Right cardiac atrium (tissue), 5 donors: Measurements from ENCODE around the gene FASTK. TPM values are rescaled to one million over a fixed set of nuclear protein-coding genes. Genes with fewer than 3 reads are reported as not detected.
A peak's percentile ranks its signal among the peaks of the same experiment; 100 is the strongest.

Experiments
- ATAC-seq, 2 donors: fragments of 200-7000 bp; cut with Tn5 transposase; one replicate each; pipeline versions ENCODE4 v1.8.0 to v1.9.1; 2020; ENCODE audit warnings: moderate library complexity in 2 of 2, mild to moderate bottlenecking in 1 of 2
- DNase-seq, 3 donors: peaks; one replicate each; pipeline ENCODE4 v3.0.0-alpha.2; 2020
- H3K27ac ChIP-seq: one replicate; pipeline ENCODE4 v1.5.1; 2013; ENCODE audit warnings: mild to moderate bottlenecking, low read length, control low read depth, moderate library complexity
- H3K27me3 ChIP-seq: one replicate; pipeline ENCODE4 v1.6.1; 2013; ENCODE audit not compliant: control insufficient read depth, insufficient read depth
- H3K4me1 ChIP-seq: one replicate; pipeline ENCODE4 v1.6.1; 2013; ENCODE audit warnings: low read length; ENCODE audit not compliant: control insufficient read depth, insufficient read depth
- H3K4me3 ChIP-seq: one replicate; pipeline ENCODE4 v1.5.1; 2013; ENCODE audit warnings: low read length, control low read depth
- H3K9me3 ChIP-seq: one replicate; pipeline ENCODE4 v1.6.1; 2013; ENCODE audit warnings: low read length; ENCODE audit not compliant: control insufficient read depth
- WGBS: extraction: QIAGEN DNeasy Blood & Tissue Kit; methylation state at CpG from one replicate; pipeline ENCODE4 v1.1.7; 2013; 5-methylcytosine and 5-hydroxymethylcytosine counted together
- intact Hi-C, 4 donors: fragments of 100-400 bp; cut with DNase I; formaldehyde crosslinking; loops; one replicate each; pipeline versions ENCODE4 v1.11.0 to v1.14.0; 2022 to 2023
- polyA plus RNA-seq: library from polyadenylated mRNA; stranded (reverse); fragments of 200-250 nt; gene quantifications from one replicate; pipeline ENCODE4 v1.2.3, GENCODE V29; 2013
- total RNA-seq, 4 donors: library from RNA; stranded (reverse); fragmentation: NEBNext Ultra II Directional; extraction: Animal tissue kit (Norgen Biotek cat#: 25700); gene quantifications; one replicate each; pipeline ENCODE4 v1.2.1, GENCODE V29; 2021
- donor health status: healthy with polysubstance abuse.
- donor health status: DM: no; HTN: yes; CAD: no.
- donor health status: DM: no; HTN: no; CAD: no.
- donor health status: DM: no; HTN: yes; CAD: no; lungs with severe emphysema.
- donor health status: DM: yes; HTN: yes; CAD: no.

Gene FASTK
- total and polyA plus RNA-seq, 5 donors, result 64.1 to 133 (median 73.5) TPM

DNA sequence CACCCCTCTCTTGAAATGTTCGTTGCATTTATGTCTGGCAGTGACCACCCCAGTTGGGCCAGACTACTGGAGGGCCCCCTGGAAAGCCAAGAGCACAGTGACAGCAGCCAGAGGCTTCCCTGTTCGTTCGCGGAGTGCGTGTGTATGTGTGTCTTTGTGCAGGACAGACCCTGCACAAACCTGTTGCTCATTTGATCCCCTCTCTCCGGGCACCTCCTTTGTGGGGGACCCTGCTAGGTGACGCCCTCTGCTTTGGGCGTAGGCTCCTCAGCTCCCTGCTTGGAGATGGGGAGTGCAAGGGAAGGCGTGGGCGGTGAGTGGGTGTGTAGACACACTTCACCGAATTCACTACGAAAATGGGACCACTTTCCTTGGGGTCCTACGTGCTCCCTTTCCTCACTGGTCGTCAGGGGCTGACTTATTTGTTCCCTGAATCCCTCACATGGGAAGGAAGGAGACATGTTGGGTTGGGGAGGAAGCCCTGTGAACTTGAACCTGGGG lies 44.3 kb upstream of the FASTK start:
- no peak overlapping the region for H3K4me3 ChIP-seq
- 82% methylated on average over 14 of the region's 14 CpGs for WGBS
- no peaks in the 10 kb centered on the region for H3K9me3 ChIP-seq
- ATAC-seq (no peak), DNase-seq (peak in 2 of 3 donors; percentile 39 to 45)
- no peaks in the 10 kb centered on the region for H3K4me1 ChIP-seq
- H3K27me3 ChIP-seq, result no peaks in the 10 kb centered on the region
- intact Hi-C loops, result loop anchor here (1.0 to 10.0 kb wide), 4 partner anchors 47 to 180 kb away; no protein-coding TSS in a partner anchor
- no peak overlapping the region for H3K27ac ChIP-seq

DNA sequence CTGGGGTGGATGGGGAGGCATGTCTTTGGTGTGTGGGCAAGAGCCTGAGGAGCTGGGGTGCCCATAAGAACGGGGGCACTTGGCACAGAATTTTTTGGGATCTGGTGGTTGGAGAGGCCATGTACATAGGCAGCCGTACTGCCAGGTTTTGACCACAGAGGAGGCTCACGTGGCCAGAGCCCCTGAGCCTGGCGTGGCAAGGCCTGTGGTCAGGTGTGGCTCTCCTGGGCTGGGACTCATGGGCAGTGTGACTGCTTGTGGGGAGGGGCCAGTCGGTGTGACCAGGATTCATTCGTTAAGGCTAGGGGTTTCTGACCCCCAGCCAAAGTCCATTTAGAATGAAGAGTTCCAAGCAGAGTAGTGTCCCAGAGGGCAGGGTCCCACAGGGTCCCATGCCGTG lies 43.9 kb upstream of the FASTK start:
- no peaks in the 10 kb centered on the region for H3K27me3 ChIP-seq
- H3K4me3 ChIP-seq, result no peak overlapping the region
- no peaks in the 10 kb centered on the region for H3K4me1 ChIP-seq
- no peak overlapping the region for H3K27ac ChIP-seq
- intact Hi-C loops, result loop anchor here in 3 of 4 donors (1.0 to 10.0 kb wide), 3 partner anchors 48 to 180 kb away; no protein-coding TSS in a partner anchor
- 89% methylated on average over 7 of the region's 7 CpGs for WGBS
- no peak for ATAC-seq
- H3K9me3 ChIP-seq, result no peaks in the 10 kb centered on the region
- DNase-seq, result peak in 1 of 3 donors; percentile 41

DNA sequence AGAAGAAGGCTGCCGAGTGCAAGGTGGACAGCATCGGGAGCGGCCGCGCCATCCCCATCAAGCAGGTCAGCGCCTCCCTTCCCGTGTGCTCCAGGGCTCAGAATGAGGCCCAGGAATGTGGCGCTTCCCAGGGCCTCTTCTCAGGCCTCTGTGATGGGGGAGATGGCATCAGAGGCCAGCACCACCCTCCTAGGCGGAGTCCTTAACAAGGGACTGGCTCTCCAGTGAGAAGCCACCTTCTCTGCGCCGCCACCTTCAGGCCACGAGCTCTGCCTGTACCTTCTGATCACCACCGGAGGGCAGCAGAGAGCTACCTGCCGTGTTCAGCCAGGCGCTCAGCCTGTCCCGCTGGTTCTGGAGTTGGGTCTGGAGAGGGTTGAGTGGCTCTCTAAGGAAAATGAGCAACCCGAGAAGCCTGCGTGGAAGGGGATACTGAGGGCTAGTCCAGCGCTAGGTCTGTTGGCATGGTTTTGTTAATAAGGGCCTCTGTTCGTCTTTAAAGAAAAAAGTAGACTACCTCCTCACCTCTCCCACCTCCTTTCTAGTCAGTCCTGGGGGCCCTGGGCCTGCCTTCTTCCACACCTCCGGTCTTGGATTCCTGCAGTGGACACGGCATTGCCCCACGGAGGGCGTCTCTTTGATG lies 43.3 kb upstream of the FASTK start:
- 47% methylated on average over 24 of the region's 24 CpGs for WGBS
- no peaks in the 10 kb centered on the region for H3K4me1 ChIP-seq
- H3K9me3 ChIP-seq, result no peaks in the 10 kb centered on the region
- DNase-seq (peak; percentile 85 to 90 (median 86)), ATAC-seq (peak; percentile 69 to 75)
- intact Hi-C loops, result loop anchor here in 3 of 4 donors (1.0 to 10.0 kb wide), 4 partner anchors 48 to 181 kb away; no protein-coding TSS in a partner anchor
- H3K27ac ChIP-seq, result no peak overlapping the region
- H3K27me3 ChIP-seq, result no peaks in the 10 kb centered on the region
- H3K4me3 ChIP-seq, result no peak overlapping the region

DNA sequence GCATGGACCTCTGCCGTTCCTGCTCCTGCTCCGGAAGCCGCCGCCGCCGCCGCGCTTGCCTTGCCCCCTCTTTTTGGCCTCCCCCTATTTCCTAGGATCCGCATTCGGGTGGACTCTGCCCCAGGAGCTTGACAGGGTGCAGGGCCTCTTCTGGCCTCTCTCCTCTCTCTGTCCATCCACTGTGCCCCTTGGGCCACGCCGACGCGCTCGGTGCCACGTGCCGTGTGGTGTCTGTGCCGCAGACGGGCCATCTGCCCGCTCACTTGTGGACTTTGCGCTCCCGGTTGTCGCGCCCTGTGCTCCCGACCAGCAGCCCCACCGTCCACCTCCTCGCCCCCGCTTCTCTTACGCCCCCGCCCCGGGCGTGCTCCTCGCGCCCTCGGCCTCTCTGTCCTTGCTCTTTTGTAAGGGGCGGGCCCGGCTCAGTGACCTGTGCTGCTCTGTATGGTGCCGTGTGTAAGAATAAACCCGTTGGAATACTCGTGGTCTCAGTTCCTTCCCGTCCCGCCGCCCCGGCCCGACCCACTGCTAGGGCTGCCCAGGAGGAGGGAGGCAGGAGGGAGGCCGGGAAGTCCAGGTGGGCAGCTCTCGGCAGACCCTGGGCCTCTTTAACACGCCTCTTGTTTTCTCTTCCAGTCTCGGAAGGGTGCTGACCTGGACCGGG lies 42.7 kb upstream of the FASTK start:
- no peaks in the 10 kb centered on the region for H3K9me3 ChIP-seq

DNA sequence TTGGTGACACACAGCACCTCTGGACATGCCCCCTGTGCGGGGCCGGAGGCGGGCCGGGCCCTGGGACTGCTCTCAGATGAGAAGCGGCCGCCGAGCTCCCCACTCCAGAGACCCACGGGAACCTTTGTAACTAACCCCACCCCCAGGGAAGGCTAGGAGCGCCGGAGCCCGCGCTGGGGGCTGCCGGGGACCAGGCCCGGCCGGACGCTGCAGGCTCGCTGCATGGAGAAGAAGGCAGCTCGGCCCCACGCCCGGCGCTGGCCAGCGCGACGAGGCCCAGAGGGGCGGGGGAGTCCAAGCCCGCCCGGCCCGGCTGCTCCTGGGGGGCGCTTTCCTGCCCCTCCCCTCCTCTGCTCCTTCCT lies 42.2 kb upstream of the FASTK start:
- H3K9me3 ChIP-seq, result no peaks in the 10 kb centered on the region
- H3K27me3 ChIP-seq, result no peaks in the 10 kb centered on the region
- H3K4me1 ChIP-seq, result no peaks in the 10 kb centered on the region
- H3K4me3 ChIP-seq, result no peak overlapping the region
- WGBS, result 90% methylated on average over 29 of the region's 29 CpGs
- ATAC-seq (no peak), DNase-seq (peak in 1 of 3 donors; percentile 52)
- H3K27ac ChIP-seq, result no peak overlapping the region
- intact Hi-C loops, result loop anchor here in 2 of 4 donors (2.0 to 10.0 kb wide), 2 partner anchors 182 kb away; no protein-coding TSS in a partner anchor

More for the DNA sequence above, 42.7 kb upstream of the FASTK start:
- Histone ChIP-seq H3K27ac (no peak overlapping the region), H3K27me3 (no peaks in the 10 kb centered on the region), H3K4me3 (no peak overlapping the region), H3K4me1 (no peaks in the 10 kb centered on the region)
- no peak for ATAC-seq
- WGBS, result 90% methylated on average over 50 of the region's 50 CpGs
- intact Hi-C loops, result loop anchor here in 2 of 4 donors (2.0 to 10.0 kb wide), 2 partner anchors 182 kb away; no protein-coding TSS in a partner anchor
- DNase-seq, result peak in 2 of 3 donors; percentile 56 to 58

DNA sequence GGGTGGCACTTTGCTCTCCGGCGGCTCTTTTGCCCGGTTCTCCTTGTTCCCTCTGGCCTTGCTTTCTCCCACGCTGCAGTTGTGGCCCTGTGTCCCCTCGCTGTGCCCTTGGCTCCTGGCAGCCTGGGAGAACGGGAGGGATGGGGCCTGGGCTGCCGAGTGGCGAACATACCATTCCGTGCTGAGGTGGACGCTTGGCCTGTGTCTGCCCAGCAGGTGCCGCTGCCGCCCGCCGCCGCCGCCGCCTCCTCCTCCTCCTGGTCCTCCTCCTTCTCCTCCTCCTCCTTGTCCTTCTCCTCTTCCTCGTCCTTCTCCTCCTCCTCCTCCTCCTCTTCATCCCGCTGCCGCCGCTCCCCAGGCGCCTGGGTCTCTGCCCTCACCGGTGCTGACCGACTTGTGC lies 41.7 kb upstream of the FASTK start:
- no peak overlapping the region for H3K4me3 ChIP-seq
- H3K27ac ChIP-seq, result no peak overlapping the region
- intact Hi-C loops, result loop anchor here in 2 of 4 donors (2.0 to 10.0 kb wide), 2 partner anchors 183 kb away; no protein-coding TSS in a partner anchor
- no peaks in the 10 kb centered on the region for H3K9me3 ChIP-seq
- WGBS, result 87% methylated on average over 24 of the region's 24 CpGs
- no peaks in the 10 kb centered on the region for H3K4me1 ChIP-seq
- ATAC-seq, result no peak
- H3K27me3 ChIP-seq, result no peaks in the 10 kb centered on the region
- peak in 1 of 3 donors; percentile 69 for DNase-seq

DNA sequence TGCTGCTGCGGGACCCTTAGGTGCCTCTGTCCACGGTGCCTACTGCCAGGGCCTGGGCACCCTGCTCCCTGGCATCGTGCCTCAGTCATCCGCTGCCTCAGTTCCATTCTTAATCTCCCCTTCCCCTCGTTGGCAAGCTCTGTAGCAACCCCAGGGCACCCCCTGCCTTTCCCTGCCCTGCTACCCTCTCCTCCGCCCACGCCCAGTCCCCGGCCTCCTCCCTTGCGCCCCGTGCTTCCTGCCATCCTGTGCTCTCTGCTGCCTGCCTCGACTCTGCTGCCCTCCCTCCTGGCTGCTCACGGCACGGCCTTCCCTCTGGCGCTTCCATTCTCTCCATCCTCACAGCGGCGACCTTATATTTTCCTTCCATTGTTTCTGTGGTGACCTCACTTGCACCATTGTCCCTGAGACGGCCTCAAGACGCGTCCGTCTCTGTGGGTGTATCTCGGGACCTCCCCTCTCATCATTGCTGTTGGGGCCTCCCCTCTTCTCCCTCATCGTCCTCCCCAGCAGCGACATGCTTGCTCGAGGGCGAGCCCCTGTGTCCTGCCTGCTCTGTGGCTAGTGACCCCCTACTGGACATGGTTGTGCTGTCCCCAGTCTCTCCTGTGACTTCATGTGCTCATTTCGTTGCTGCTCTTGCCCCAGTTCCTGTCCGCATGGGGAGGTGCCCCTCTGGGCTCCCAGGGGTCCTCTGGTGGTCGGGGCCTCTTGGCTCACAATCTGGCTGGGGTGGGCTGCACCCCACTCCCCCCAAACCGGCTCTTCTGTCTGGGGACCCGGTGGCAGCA lies 41.0 kb upstream of the FASTK start:
- intact Hi-C loops, result loop anchor here in 2 of 4 donors (2.0 to 10.0 kb wide), 2 partner anchors 183 kb away; no protein-coding TSS in a partner anchor
- H3K4me3 ChIP-seq, result no peak overlapping the region
- no peaks in the 10 kb centered on the region for H3K9me3 ChIP-seq
- 76% methylated on average over 30 of the region's 30 CpGs for whole genome bisulfite sequencing
- no peak overlapping the region for H3K27ac ChIP-seq
- ATAC-seq, result no peak
- H3K4me1 ChIP-seq, result no peaks in the 10 kb centered on the region
- no peaks in the 10 kb centered on the region for H3K27me3 ChIP-seq
- DNase-seq, result peak in 1 of 3 donors; percentile 40

DNA sequence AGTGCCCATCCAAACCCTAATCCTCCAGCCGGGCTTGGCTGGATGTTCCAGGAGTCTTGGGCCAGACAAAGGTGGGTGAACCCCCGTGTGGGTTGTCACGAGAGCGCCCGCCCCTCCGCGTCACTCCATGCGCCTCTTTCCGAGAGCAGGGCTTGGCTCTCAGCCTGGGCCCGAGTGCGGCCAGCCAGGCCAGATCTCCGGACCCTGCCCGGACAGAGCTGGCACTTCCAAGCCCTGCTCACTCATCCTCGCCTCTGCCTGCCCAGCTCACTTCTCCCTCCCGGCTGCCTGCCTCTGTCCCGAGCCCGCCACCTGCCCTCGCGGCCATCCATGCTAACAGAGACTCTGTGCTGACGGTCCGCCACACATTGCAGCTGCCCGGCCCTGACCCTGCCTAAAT lies 40.3 kb upstream of the FASTK start:
- Histone ChIP-seq H3K9me3 (no peaks in the 10 kb centered on the region), H3K4me3 (no peak overlapping the region), H3K27ac (no peak overlapping the region), H3K27me3 (no peaks in the 10 kb centered on the region), H3K4me1 (no peaks in the 10 kb centered on the region)
- ATAC-seq (no peak), DNase-seq (peak in 1 of 3 donors; percentile 53)
- WGBS, result 89% methylated on average over 22 of the region's 22 CpGs
- intact Hi-C loops, result loop anchor here in 1 of 4 donors (10.0 kb wide), 1 partner anchor 184 kb away; no protein-coding TSS in a partner anchor

DNA sequence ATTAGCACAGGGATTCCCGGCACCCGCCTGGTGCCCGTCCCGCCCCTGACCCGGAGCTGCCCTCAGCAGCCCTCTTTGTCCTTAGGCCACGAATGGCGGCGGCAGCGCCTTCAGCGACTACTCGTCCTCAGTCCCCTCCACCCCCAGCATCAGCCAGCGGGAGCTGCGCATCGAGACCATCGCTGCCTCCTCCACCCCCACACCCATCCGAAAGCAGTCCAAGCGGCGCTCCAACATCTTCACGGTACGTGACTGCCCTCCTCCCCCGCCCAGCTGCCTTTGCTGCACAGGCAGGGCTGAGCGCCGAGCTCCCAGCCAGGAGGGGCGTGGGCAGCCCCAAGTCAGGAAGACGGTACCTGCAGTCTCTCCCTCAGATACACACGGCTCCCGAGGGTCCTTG lies 39.3 kb upstream of the FASTK start:
- no peak for ATAC-seq
- H3K4me3 ChIP-seq, result no peak overlapping the region
- H3K27me3 ChIP-seq, result no peaks in the 10 kb centered on the region
- no peaks in the 10 kb centered on the region for H3K9me3 ChIP-seq
- no peaks in the 10 kb centered on the region for H3K4me1 ChIP-seq
- intact Hi-C loops, result loop anchor here in 2 of 4 donors (10.0 kb wide), 3 partner anchors 95 to 185 kb away; partner anchors contain the start of genes ABCB8 (in 1 of the 2) and ATG9B (in 1 of the 2)
- WGBS, result 92% methylated on average over 27 of the region's 27 CpGs
- peak in 1 of 3 donors; percentile 44 for DNase-seq
- H3K27ac ChIP-seq, result no peak overlapping the region

DNA sequence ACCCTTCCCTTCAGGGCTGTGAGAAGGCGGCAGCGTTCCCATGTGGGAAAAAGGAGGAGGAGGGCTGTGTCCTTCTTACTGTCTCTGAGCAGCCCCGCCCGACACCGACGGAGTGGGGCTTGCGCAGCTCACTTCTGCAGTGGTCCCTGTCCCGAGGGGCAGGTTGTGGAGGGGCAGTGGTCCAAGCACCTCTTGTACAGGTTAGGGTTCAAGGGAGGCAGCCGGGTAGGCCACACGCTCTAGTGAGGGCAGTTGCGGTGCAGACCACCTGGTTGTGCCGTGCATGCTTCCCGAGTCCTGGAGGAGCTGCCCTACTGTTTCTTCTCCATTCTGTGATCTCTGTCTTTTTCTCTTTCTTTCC lies 38.4 kb upstream of the FASTK start:
- Histone ChIP-seq H3K4me3 (no peak overlapping the region), H3K9me3 (no peaks in the 10 kb centered on the region), H3K27me3 (no peaks in the 10 kb centered on the region), H3K27ac (no peak overlapping the region), H3K4me1 (peaks cover 3% of the 10 kb centered on the region)
- no peak for ATAC-seq
- peak in 1 of 3 donors; percentile 35 for DNase-seq
- 96% methylated on average over 13 of the region's 13 CpGs for WGBS
- intact Hi-C loops, result loop anchor here in 2 of 4 donors (10.0 kb wide), 2 partner anchors 94 to 104 kb away; partner anchors contain the start of genes ABCB8 (in 1 of the 2) and ATG9B (in 1 of the 2)
